GM12891 (cell line): ENCODE measurements around the gene TBC1D22A.

Source experiments
- POLR2A ChIP-seq: IDR thresholded peaks from 2 replicates; pipeline ENCODE4 v1.6.1; 2011; ENCODE audit warnings: low read depth, low read length, control low read depth
- POLR2AphosphoS5 ChIP-seq: IDR thresholded peaks from 2 replicates; pipeline ENCODE4 v1.6.1; 2011; ENCODE audit warnings: low read depth, low read length, control low read depth
- TAF1 ChIP-seq: IDR thresholded peaks from 2 replicates; pipeline ENCODE4 v1.6.1; 2011; ENCODE audit warnings: low read depth, low read length, control low read depth

GRCh38 chr22:46972256-46972655, 209.8 kb downstream of the TBC1D22A start:
- TF ChIP-seq TAF1 (no peak), POLR2A (no peak), POLR2AphosphoS5 (no peak)
